HEK293T (cell line): Measurements from ENCODE around the gene LRP1B.

Source experiments
- BHLHE40 ChIP-seq: fragments of 450-650 bp; IDR thresholded peaks from 2 replicates; pipeline ENCODE4 v1.6.1; 2016; ENCODE audit warnings: mild to moderate bottlenecking, moderate library complexity, borderline replicate concordance
- CTBP1 ChIP-seq: fragments of 450-650 bp; IDR thresholded peaks from 2 replicates; pipeline ENCODE4 v1.6.1; 2016; ENCODE audit warnings: borderline replicate concordance
- ELF4 ChIP-seq: fragments of 450-650 bp; IDR thresholded peaks from 2 replicates; pipeline ENCODE4 v1.6.1; 2017; ENCODE audit warnings: antibody characterized with exemption
- FOXA1 ChIP-seq: fragments of 450-650 bp; IDR thresholded peaks from 2 replicates; pipeline ENCODE4 v1.6.1; 2016; ENCODE audit warnings: mild to moderate bottlenecking
- FOXK2 ChIP-seq: fragments of 450-650 bp; IDR thresholded peaks from 2 replicates; pipeline ENCODE4 v1.6.1; 2016; ENCODE audit warnings: mild to moderate bottlenecking
- FOXM1 ChIP-seq: fragments of 450-650 bp; IDR thresholded peaks from 2 replicates; pipeline ENCODE4 v1.6.1; 2017; ENCODE audit warnings: mild to moderate bottlenecking, borderline replicate concordance
- HDGF ChIP-seq: fragments of 450-650 bp; IDR thresholded peaks from 2 replicates; pipeline ENCODE4 v1.6.1; 2017; ENCODE audit warnings: antibody characterized with exemption, borderline replicate concordance
- LEF1 ChIP-seq: fragments of 450-650 bp; IDR thresholded peaks from 2 replicates; pipeline ENCODE4 v1.6.1; 2017; ENCODE audit warnings: mild to moderate bottlenecking, borderline replicate concordance
- NFRKB ChIP-seq: fragments of 450-650 bp; IDR thresholded peaks from 2 replicates; pipeline ENCODE4 v1.6.1; 2016; ENCODE audit warnings: mild to moderate bottlenecking, moderate library complexity
- SP1 ChIP-seq: fragments of 450-650 bp; IDR thresholded peaks from 2 replicates; pipeline ENCODE4 v1.6.1; 2017
- SUZ12 ChIP-seq: fragments of 450-650 bp; IDR thresholded peaks from 2 replicates; pipeline ENCODE4 v1.6.1; 2016; ENCODE audit warnings: mild to moderate bottlenecking
- ZNF384 ChIP-seq: fragments of 450-650 bp; IDR thresholded peaks from 2 replicates; pipeline ENCODE4 v1.6.1; 2016

DNA sequence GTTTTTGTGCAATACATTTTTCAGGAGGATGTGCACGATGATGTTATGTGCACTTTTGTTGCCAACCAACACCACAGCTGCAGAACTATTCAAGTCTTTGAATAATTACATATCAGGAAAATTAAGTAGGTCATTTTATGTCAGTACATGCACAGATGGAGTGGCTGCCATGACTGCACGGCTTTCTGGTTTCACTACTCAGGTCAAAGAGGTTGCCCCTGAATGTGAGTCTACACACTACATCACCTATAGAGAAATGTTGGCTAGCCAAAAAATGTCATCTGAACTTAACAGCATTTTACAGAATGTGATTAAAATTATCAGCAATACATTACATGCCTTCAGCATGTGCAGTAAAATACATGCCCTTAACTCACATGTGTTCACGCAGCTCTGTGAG is 1713.3 kb downstream of the LRP1B start:
- TF ChIP-seq SUZ12 (no peak), FOXM1 (no peak), LEF1 (no peak), BHLHE40 (no peak), FOXK2 (no peak), HDGF (no peak), SP1 (no peak), NFRKB (no peak), ZNF384 (no peak), ELF4 (no peak), FOXA1 (no peak), CTBP1 (no peak)
